Measurements from ENCODE around the gene SEMA4D. TPM values are rescaled to one million over a fixed set of nuclear protein-coding genes. Genes with fewer than 3 reads are reported as not detected.

Gene SEMA4D
- polyA plus RNA-seq, 5 donors: 20.9 to 26.7 (median 21.4) TPM

DNA sequence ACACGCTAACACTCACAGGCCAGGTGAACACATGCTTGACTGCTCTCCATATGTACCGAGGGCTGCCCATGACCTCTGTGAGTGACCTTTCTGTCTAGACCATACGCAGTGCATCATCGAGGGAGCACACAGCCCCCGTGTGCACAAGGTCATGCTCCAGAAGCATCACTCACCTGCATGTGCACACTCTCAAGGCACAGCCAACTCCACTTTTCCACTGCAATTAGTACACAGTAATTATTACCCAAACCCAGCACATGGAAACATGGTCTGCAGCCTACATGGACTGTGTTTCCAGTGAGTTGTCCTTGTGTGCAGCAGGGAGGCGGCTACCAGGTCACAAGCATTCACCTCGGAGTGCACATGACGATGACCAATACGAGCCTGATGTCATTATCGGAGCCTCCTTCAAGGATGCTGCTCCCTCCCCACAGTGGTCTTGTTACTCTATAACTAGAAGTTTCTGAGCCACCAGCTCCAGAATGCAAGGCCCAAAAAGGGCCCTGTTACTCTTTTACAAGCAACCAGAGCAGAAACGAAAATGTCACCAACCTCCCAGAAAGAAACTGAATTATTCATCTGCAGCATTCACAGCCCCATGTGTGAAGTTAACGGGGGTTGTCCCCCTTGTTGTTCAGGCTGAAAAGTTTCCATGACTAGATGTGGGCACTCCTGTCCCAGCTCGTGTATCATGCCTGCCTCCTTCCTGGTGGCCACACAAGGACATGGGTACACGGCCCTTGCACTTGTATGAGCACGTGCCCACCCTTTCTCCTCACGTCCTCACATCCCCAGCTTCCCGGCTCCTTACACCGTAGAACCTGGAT is 31.2 kb downstream of the SEMA4D start:
- DNase-seq: no peak

DNA sequence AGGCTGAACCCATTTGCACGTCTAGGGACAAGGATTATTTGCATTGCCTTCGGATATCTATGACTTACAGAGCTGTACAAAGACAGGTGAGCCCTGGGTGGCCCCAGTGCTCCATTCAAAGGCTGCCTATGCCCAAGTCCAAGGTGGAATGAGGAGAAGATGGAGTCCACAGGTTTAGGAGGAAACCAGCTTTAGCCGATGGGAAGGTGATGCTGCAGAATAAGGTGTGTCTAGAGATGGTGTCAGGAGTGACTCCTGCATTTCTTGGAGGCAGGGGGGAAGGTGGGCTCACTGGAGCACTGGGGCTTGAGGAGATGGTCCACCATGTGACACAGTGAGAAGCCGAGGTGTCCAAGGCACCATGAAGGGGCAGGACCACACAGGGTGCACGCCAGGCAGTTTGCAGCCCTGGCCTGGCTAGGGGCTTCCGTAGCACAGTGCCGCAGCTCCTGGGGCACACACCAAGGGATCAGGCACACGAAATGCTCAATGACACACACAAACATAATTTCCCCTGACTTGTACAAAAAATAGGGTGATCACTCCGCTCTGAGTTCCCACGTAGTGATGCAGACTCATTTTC is 32.1 kb downstream of the SEMA4D start:
- no peak for DNase-seq

DNA sequence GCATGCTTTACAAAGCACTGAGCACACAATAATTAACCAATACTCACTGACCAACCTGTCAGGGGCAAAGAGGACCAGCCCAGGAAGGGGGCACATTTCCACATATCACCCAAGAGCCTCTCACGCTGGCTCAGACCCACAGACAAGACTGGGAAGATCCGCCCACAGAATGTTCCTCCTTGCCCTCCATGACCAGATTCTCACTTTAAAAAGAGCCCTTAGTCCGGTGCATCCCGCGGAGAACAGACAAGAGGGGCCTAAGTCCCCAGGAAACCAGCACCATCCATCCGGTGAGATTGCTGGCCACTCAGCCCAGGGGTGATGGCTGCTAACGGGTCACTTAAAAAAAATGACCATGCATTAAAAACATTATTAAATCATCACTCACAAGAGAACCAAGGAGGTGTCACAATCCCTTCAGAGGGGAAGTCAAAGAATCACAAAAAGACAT is 32.9 kb downstream of the SEMA4D start:
- DNase-seq: no peak

DNA sequence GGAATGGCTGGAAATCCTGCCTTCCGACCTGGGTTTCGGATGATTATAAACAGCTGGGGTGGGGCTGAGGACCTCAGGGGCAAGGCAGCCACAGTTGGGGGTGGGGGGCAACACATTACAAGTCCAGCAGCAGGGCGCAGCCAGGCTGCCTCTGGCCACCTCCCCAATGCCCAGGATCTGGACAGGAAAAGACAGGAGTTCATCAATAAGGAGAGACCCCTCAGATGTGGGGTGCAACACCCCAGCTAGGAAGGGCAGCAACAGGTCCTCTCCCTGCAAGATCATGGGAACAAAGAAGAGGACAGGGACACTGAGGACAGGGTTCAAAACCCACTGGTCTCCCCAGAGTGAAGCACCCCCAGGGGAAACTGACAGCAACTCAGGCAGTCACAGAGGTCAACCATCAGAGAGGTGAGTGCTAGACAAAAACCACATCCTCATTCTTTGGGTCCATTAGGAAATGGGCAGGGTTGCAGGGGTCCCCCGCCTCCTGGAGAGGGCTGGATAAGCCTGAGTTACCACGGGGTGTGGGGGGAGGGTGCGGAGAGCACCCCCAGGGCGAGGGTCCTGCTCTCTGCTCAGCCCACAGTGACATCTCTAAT is 33.5 kb downstream of the SEMA4D start:
- DNase-seq: no peak

DNA sequence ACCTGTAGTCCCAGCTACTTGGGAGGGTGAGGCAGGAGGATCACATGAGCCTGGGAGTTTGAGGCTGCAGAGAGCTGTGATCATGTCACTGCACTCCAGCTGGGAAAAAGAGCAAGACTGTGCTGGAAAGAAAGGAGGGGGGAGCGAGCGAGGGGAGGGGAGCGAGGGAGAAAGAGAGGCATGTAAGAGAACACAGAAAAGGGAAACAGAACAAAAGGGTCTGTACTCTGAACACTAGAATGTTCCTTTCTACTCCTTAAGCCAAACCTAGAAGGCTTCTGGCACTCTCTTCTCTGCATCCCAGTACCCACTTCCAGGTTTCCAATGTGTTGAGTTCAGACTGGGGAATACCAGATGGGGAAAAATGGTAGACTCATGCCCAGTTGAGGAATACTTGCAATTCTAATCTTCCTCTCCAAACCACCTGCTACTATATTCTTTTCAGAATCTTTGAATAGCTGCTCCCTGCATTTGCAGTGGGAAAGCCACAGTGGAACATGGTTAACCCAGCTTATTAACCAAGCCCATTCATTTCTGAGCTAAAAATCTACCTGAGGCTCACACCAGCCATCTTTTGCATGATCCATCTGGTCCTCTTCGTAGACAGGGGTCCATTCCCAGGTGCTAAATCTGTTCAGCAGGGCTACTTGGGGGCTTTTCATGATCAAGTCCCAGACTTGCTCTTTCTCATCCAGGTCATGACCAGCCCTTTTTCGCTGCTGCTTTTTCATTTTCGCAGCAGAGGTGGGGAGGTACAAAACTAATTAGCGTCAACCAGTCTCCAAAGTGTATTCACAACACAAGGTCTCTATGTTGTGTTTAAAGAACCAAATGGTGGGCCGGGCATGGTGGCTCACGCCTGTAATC is 34.9 kb downstream of the SEMA4D start:
- no peak for DNase-seq

DNA sequence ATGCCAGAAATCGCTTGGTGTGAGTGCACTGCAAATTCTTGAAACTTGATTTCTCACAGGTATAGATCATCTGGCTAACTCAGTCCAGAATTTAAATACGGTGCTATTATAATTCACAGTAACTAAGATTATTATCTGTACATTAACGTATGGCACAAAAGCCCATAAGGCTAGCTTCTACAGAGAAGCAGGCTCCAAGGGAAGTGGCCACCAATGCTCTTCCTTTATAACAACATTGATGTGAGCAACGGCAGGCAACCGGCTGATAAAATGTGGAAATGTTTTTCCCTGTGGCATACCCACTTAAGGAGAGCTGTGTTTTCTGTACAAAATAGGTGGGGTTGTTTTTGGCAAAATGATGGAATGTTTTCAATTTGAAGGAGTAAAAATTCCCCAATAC is 35.7 kb downstream of the SEMA4D start:
- DNase-seq: no peak

DNA sequence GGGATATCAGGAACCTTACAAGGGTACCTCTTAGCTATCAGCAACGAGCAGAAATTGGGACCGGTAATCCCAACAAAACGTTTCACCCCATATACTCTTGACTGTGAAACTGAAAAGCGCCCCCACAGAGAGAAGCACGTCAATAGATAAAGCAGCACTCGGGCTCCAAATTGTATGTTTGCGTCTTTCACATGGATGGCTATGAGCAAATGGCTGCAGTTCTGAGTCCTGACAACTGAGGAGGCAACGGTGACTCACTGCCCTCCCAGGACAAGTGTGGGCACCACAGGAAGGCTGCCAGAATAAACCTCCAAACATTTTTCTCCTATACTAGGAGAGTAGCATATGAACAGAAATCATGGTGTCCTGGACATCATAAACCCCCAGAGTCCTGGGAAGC is 36.6 kb downstream of the SEMA4D start:
- no peak for DNase-seq

DNA sequence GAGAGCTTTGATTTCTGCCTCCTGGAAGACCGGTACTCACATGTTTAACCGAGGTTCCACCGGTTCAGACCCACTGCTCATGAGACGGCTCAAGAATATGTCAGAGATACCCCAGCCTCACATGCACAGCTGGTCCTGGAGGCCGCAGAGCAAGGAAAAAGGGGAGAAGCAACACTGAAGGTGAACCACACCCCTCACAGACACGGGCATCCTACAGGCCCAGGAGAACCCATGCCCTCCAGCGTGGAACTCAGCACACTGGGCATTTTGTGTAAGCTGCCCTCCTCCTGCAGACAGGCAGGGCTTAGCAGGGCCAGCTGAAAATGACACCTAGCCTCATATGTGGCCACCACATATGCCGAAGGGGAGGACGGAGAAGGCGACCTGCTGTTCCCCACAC is 37.4 kb downstream of the SEMA4D start:
- no peak for DNase-seq

DNA sequence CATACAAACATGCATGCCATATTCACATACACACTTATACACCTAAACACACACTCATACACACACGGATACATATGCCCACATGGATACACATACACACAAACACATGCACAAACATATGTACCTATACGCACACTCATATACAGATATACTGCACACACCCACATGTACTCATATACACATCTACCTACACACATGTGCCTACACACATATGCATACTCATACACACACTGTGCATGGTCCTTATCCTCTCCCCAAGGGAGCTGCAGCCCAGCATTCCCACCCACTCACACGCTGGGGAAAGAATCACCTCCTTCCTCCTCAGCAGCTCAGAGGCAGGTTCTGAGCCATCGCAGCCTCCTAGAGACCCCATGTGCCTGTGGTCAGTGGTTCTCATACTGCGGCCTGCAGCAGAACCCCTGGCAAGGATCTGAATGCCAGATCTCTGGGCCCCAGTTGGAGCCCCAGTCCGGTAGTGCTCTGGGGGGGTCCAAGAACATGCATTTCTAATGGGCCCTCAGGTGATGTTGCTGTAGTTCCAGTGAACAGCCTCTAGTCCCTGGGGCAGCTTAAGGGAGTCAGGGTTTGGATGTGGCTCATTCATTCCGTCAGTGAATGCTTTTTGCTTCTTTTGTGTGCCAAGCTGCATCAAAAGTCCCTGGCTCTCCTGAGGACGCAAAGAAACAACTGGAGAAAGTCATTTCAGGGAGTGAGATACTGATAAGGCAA is 39.0 kb downstream of the SEMA4D start:
- no peak for DNase-seq

DNA sequence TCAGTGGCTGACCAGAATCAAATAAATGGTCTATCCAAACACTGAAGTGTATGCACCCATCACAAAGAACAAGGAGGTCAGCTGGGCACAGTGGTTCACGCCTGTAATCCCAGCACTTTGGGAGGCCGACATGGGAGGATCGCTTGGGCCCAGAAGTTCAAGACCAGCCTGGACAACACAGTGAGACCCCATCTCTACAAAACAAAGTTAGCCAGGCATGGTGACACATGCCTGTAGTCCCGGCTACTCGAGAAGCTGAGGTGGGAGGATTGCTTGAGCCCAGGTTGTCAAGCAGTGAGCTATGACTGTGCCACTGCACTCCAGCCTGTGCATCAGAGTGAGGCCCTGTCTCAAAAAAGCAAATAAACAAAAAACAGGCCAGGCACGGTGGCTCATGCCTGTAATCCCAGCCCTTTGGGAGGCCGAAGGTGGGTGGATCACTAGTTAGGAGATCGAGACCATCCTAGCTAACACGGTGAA is 40.5 kb downstream of the SEMA4D start:
- no peak for DNase-seq

DNA sequence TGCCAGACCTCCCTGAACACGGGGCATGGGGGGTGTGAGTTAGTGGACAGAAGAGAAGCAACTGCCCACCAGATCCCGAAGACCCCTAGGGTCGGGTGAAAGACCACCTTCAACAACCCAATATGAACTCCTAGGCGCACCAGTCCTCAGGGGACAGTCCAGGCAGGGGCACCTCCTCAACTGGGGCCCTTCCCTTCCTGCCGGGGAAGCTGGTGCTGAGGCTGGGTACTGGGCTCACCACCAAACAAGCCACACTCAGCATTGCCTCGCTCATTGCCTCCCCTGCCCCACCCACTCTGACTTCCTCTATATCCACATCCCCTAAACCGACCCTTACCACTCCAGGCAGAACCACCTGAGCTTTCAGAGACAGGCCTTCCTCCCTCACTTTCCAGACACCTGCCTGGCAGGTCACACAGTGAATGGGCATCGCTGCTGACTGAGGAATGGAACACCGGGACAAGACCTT is 42.5 kb downstream of the SEMA4D start:
- no peak for DNase-seq

DNA sequence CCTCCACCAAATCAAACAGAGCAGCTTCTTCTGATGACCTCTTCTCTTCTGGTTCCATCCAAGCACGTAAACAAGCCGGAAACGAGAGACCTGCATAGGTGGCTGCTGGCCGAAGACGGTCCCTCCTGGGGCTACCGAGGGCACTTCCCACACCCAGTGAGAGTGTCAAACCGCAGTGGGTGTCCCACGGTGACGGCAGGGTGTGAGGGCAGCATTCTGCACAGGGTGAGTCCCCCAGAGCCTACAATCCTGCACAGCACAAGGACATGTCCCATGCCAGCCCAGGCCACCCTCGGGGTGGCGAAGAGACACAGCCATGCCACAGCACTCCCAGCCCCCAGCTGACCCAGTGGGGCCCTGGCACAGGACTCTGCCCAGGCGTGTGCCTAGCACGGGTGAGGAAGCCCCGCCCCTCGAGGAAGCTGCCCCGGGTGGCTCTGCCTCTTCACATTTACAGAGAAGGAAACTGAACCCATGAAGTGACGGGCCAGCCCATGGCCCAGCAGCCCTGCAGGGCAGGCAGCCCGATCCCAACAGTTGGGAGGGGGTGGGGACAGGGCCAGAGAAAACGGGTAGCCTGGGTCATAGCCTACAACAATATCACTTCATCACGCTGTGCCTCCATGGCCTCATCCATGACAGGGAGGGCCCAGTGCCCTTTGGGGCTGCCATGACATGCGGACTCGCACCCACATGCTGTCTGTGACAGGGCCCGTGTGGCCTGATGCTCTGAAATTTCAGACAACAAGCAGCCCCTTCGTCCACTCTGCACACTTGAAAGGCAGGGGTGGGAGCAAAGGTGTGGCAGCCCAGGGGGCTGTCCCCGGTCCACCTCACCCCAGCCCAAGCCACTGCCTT is 43.2 kb downstream of the SEMA4D start:
- no peak for DNase-seq

DNA sequence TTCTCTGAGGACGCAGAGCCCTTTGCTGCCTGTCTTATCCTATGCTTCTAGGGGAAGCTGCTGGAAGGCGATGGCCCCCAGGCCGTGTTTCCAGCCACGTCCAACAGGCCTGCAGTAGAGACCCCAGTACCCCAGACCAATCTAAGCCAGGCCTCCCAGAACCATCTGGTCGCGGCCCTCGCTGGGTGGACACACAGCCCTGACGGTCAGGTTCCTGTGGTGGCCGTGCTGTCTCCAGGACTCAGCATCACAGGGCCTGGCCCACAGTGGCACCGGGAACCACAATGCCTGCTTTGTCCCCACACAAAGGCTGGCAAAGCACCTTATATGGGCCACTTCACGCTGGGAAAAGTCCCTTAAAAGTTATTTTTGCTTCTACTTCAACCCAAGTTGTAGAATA is 44.5 kb downstream of the SEMA4D start:
- DNase-seq: no peak

DNA sequence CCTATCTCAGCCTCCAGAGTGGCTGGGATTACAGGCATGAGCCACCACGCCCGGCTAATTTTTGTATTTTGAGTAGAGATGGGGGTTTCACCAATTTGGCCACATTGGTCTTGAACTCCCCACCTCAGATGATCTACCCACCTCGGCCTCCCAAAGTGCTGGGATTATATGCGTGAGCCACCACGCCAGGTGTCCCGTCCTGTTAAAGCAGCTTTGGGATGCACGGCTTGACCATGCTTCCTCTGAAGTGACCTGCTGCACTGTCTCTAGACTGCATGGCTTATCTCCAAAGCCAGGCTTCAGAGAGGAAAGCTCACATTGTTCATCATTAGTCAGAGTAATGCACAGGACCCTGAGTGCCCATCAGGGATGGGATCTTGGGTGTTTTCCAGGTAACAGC is 45.4 kb downstream of the SEMA4D start:
- no peak for DNase-seq

DNA sequence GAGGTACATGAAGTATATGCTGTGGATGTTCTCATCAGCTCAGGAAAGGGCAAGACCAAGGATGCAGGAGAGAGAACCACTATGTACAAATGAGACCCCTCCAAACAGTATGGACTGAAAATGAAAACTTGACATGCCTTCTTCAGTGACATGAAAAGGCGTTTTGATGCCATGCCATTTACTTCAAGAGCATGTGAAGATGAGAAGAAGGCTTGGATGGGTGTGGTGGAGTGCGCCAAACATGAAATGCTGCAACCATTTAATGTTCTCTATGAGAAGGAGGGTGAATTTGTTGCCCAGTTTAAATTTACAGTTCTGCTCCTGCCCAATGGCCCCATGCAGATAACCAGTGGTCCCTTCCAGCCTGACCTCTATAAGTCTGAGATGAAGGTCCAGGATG is 47.7 kb downstream of the SEMA4D start:
- DNase-seq: no peak

DNA sequence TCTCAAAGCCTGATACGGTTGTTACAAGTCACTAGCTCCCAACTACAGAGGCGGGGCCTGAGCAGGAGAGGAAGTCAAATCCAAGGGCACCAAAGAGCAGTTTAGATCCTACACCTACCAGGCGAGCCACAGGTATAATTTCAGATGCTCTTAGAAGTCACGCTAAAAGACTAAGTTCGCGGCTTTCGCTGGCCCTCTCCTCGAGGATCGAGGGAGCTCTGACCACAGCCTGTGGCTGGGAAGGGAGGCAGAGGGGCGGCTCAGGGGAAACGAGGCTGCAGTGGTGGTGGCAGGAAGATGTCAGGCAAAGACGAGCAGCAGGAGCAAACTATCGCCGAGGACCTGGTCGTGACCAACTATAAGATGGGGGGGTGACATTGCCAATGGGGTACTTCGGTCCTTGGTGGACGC is 48.6 kb downstream of the SEMA4D start:
- DNase-seq: no peak

DNA sequence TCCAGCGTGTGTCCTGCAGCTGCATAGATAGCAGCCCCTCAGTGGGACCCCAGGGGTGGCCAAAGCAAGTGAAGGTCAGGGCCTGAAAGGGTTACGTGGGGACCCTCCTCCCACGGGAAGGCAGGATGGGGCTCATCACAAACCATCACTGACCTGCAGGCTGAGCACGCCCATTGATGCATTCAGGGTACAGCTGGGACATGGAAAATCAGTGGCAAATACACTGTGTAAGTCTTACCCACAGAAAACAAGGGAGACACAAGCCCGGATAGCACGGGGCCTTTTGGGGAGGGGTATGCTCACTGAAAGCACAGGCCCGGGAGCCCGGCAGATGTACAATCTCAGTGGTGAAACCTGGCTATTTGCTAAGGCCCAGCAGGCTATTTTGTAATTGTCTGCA is 49.1 kb downstream of the SEMA4D start:
- no peak for DNase-seq

DNA sequence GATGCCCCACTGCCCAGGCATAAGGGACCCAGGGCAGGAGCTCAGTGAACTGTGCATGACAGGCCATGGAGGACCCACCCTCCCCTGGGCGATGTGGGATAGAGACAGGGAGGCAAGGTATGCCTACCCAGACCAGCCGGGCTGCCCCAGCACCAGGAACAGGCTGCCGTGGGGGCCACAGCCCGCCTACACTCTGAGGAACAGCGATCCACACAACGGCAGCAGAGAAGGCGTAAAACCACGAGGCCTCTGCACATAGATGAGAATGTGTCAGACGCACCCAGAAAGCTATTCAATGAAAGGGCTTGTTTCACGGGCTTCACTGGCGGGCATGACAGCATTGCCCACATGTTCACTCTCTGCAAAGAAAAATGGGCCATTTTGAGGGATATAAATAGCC is 49.5 kb downstream of the SEMA4D start:
- DNase-seq: no peak

DNA sequence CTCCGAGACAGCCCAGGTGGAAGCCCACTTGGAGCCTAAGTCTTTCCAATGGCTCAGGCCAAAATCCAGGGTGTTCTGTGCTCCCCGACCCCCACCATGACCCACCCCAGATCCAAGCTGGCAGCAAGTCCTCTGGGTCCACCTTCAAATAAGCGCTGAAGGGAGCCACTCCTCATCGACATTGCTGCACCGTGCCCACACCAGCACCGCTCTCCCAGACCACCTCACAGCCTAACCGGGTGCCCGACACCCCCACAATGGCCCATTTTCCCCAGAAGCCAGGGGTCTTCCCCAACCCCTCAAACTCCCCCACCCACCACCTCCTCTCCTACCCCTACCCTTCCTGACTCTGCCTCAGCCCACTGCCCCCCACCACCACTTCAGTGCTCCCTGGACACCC is 50.5 kb downstream of the SEMA4D start:
- no peak for DNase-seq

DNA sequence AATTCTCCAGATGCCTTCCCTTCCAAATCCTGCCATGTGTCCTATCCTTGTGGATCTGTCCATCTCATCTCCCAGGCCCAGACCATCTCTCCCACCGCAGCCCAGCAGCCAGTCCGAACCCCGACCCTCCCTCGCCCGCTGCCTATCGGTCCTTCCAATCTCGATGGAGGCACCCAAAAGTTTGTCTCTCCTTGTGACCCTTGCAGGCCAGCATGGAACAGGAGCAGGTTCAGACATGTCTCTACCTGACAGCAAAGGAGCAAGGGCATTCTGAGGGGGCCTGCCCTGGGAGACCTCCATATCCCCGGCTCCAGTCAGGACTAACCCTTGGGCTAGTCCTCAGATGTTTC is 51.0 kb downstream of the SEMA4D start:
- no peak for DNase-seq

Measured in right lung (tissue), 5 donors.